ENCODE data around the gene FAM20C. TPM values are rescaled to one million over a fixed set of nuclear protein-coding genes. Genes with fewer than 3 reads are reported as not detected.

Gene FAM20C
- total RNA-seq, 1 experiment from 2014 or later, result 62.6 TPM

DNA sequence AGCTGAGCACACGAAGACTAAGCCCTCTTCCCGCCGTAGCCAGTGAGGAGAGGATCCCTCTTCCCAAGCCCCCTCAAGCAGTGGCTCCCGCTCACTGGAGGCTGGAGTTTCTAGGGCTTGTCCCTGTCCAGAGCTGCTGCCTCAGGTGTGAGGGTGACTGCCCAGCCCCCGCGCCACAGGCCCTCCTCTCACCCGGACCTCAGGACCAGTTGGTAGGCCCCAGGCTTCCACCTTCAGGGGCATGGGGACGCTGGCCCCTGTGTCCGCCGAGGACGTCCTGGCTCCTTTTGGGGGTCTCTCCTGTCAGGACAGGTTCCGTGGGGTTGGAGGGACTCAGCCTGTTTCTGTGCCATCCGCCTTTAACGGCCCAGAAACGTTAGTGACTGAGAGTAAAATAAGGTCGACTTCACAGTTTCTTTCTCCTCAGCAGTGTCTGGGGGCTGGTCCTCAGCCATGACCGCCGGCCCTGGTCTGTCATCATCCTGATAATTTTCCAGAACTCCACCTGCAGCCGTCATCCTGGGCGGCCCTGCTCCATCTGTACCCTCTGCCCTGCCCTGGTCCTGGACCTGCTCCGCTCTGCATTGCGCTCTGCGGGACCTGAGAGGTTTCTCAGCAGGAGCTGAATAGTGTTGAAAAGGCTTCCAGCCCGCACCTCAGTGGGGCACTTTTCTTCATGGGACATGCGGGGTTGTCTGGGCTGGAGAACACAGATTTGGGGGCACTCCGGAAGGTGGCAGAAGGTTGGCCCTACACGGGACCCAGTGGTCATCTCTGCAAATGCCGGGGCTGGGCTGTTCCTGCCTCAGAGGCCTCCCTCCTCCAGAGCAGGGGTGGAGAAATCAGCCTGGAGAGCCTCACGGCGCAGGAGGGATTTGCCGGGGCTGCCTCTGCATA lies 36.0 kb upstream of the FAM20C start:
- no peaks in the 10 kb centered on the region for H3K4me1 ChIP-seq (ENCODE audit: insufficient read depth, low read length)
- Mint-ChIP-seq H3K36me3 (ENCODE audit: insufficient read depth in 1 of 3, low read depth in 3 of 3) (no peaks in the 10 kb centered on the region), H3K27me3 (ENCODE audit: low read depth) (peaks cover 8% of the 10 kb centered on the region), H3K27ac (no peak overlapping the region; a peak in 1 of 7 replicates), H3K4me1 (peaks cover 15 to 18% of the 10 kb centered on the region in 2 experiments), H3K9me3 (no peaks in the 10 kb centered on the region), H3K4me3 (no peak overlapping the region)
- H3K9me3 ChIP-seq (ENCODE audit: control insufficient read depth, low read depth, low read length), result no peaks in the 10 kb centered on the region
- WGBS (ENCODE audit: extremely low coverage, insufficient read length, low lambda C conversion rate), result no CpG with 5 or more reads among the region's 31 CpGs
- H3K4ac ChIP-seq (ENCODE audit: low read depth, low read length), result no peak overlapping the region
- H3K23ac ChIP-seq (ENCODE audit: insufficient read length, low read depth, low read length), result no peak overlapping the region
- no peak overlapping the region for H3K9ac ChIP-seq (ENCODE audit: extremely low read depth, insufficient read length, low read length)
- H4K8ac ChIP-seq (replicated peaks; ENCODE audit: insufficient read length, low read depth, low read length), result no peak overlapping the region
- H3T11ph ChIP-seq (ENCODE audit: low read length), result no peak overlapping the region
- no peak overlapping the region for H4K91ac ChIP-seq (ENCODE audit: insufficient read length, low read depth, low read length)
- H2BK12ac ChIP-seq (ENCODE audit: insufficient read length, low read depth, low read length), result no peak overlapping the region
- no peaks in the 10 kb centered on the region for H3K79me2 ChIP-seq (ENCODE audit: insufficient read depth, low read length)
- no peak overlapping the region for H3K4me2 ChIP-seq (ENCODE audit: insufficient read depth, insufficient read length, low read length)
- no peaks in the 10 kb centered on the region for H3K27me3 ChIP-seq (ENCODE audit: insufficient read depth, low read length)
- H2BK20ac ChIP-seq (ENCODE audit: low read depth, low read length, poor library complexity, severe bottlenecking), result no peak overlapping the region
- no peak overlapping the region; the same call in 1 of the 2 replicates for H3K14ac ChIP-seq (ENCODE audit: insufficient read depth, low read length)
- H3K23me2 ChIP-seq (ENCODE audit: insufficient read length, low read depth, low read length, poor library complexity, severe bottlenecking), result no peaks in the 10 kb centered on the region
- H2BK15ac ChIP-seq (ENCODE audit: low read depth, low read length), result no peak overlapping the region
- H2BK5ac ChIP-seq (ENCODE audit: insufficient read length, low read length), result no peak overlapping the region
- no peak overlapping the region for H2BK120ac ChIP-seq (ENCODE audit: low read depth, low read length, poor library complexity, severe bottlenecking)
- H2AFZ ChIP-seq (ENCODE audit: low read length), result no peak overlapping the region
- no peak overlapping the region for H4K5ac ChIP-seq (ENCODE audit: insufficient read length, low read depth, low read length)
- no peaks in the 10 kb centered on the region for H3K79me1 ChIP-seq (ENCODE audit: insufficient read depth, low read depth, low read length, poor library complexity, severe bottlenecking)
- no peak for DNase-seq
- H4K20me1 ChIP-seq (ENCODE audit: control insufficient read depth, insufficient read depth, insufficient read length), result no peaks in the 10 kb centered on the region
- H3K27ac ChIP-seq (ENCODE audit: insufficient read length, low read depth, low read length), result no peak overlapping the region
- TF ChIP-seq, protein P1, sequence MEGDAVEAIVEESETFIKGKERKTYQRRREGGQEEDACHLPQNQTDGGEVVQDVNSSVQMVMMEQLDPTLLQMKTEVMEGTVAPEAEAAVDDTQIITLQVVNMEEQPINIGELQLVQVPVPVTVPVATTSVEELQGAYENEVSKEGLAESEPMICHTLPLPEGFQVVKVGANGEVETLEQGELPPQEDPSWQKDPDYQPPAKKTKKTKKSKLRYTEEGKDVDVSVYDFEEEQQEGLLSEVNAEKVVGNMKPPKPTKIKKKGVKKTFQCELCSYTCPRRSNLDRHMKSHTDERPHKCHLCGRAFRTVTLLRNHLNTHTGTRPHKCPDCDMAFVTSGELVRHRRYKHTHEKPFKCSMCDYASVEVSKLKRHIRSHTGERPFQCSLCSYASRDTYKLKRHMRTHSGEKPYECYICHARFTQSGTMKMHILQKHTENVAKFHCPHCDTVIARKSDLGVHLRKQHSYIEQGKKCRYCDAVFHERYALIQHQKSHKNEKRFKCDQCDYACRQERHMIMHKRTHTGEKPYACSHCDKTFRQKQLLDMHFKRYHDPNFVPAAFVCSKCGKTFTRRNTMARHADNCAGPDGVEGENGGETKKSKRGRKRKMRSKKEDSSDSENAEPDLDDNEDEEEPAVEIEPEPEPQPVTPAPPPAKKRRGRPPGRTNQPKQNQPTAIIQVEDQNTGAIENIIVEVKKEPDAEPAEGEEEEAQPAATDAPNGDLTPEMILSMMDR (conservative IDR thresholded peaks at IDR 0.05), result no peak
- no peak overlapping the region for H3K18ac ChIP-seq (ENCODE audit: insufficient read length, low read depth, low read length)
- H3K56ac ChIP-seq (ENCODE audit: insufficient read length, low read depth, low read length), result no peak overlapping the region
- no peak overlapping the region for H2AK5ac ChIP-seq (ENCODE audit: insufficient read length, low read length)
